Measurements from ENCODE around the gene HYAL3. TPM values are rescaled to one million over a fixed set of nuclear protein-coding genes. Genes with fewer than 3 reads are reported as not detected.

HYAL3 gene
- total and polyA plus RNA-seq, 2 experiments from 2014 or later: 7.6 to 9.6 TPM

DNA sequence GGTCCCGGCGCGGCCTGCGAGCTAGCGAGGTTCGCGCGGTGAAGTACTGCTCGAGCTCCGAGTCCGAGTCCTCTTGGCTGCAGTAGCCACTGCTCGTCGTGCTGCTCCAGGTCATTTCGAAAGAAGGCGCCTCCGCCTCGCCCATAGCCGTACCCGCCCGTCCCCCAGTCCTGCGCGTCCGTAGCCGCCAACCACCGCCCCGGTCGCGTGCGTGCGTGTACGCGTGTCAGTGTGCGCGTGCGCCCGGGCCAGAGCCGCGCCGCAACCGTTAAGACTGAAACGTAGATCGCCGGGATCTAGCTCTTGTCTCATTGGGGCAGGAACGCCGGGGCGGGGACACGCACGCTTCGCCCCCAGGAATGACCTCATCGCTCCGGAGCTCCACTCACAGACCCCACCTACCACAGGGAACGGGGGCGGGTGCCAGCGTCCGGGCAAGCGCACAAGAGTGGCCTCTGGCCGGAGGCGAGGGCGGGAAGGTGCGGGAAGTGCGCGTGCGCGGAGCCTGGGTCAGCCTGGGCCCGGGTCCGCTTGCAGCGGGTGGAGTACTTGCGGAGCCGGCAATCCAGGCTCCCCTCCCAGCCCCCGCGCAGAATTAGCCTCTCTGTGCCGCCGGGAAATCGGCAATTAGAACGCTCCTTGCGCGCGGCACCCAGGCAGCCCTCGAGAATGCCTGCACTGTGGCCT, 38.1 kb upstream of the HYAL3 start:
- no peaks in the 10 kb centered on the region for H3K9me3 ChIP-seq (ENCODE audit: low read depth)
- in situ Hi-C loops (cut with MboI): no loop called here
- H3K4me2 ChIP-seq (ENCODE audit: unreplicated experiment): peak overlapping the region; percentile 96
- H3K79me2 ChIP-seq (ENCODE audit: insufficient read depth): peaks cover 74% of the 10 kb centered on the region
- peaks cover 53% of the 10 kb centered on the region for H3K4me1 ChIP-seq (ENCODE audit: insufficient read depth)
- H3K9me2 ChIP-seq (ENCODE audit: insufficient read depth): no peaks in the 10 kb centered on the region
- H3F3A ChIP-seq (ENCODE audit: insufficient read depth): peaks cover 50% of the 10 kb centered on the region
- peak overlapping the region; percentile 89 for H3K4me3 ChIP-seq
- peak overlapping the region; percentile 72 for H2AFZ ChIP-seq
- no peaks in the 10 kb centered on the region for H3K27me3 ChIP-seq (replicated peaks; ENCODE audit: insufficient read depth)
- peak overlapping the region; percentile 99 for H3K9ac ChIP-seq
- 1% methylated on average over 63 to 68 of the region's 79 CpGs for WGBS, 2 experiments (ENCODE audit: low coverage in 1 of 2, low lambda C conversion rate in 2 of 2, missing lambda C conversion rate in 2 of 2)
- TF ChIP-seq EZH2 (IDR thresholded peaks at IDR 0.05; ENCODE audit: insufficient read depth, poor library complexity, severe bottlenecking) (no peak), EZH2phosphoT487 (IDR thresholded peaks at IDR 0.05; ENCODE audit: insufficient read depth, low read depth) (no peak)
- H3K27ac ChIP-seq: peak overlapping the region; percentile 96
- no peaks in the 10 kb centered on the region; the same call in 1 of the 2 replicates for H4K20me1 ChIP-seq (ENCODE audit: insufficient read depth)
- no peaks in the 10 kb centered on the region for H3K36me3 ChIP-seq (ENCODE audit: low read depth)
- DNase-seq: peak; percentile 100

DNA sequence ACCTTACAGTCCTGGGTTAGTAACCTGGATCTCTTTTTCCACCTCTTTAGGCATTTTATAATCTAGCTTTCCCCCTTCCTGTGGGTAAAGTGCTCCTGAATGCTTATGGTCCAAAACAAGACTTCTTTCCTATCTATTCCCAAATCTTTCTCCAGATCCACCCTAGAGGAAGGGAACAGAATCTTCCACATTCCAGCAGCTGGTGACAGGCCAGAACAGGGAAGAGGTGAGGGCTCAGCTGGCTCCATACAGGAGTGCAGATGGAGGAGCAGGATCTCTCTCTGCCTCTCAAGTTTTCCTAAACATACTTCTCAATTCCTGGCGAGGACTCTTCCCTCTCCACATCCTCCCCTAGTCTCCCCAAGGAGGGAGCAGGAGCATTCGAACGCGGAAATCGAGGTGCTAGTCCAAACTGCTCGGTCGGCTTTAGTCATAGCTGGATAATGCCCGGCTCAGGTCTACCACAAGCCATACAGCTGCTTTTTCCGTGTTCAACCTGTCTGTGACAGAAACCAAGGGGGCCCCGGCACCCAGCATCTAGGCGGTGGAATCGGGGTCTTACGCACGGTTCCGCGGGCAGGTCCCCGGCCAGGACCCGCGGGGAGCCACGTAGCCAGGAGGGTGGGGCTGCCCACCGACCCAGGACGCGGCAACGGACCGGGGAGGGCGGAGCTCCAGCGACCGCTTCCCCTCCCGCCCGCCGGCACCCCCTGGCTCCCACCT, 37.4 kb upstream of the HYAL3 start:
- H4K20me1 ChIP-seq (ENCODE audit: insufficient read depth): no peaks in the 10 kb centered on the region; the same call in 1 of the 2 replicates
- peaks cover 53% of the 10 kb centered on the region for H3K4me1 ChIP-seq (ENCODE audit: insufficient read depth)
- H3K27ac ChIP-seq: peak overlapping the region; percentile 96
- H3K9me2 ChIP-seq (ENCODE audit: insufficient read depth): no peaks in the 10 kb centered on the region
- H3K4me3 ChIP-seq: peak overlapping the region; percentile 89
- WGBS, 2 experiments (ENCODE audit: low coverage in 1 of 2, low lambda C conversion rate in 2 of 2, missing lambda C conversion rate in 2 of 2): 1% methylated on average over 25 to 30 of the region's 31 CpGs
- peak; percentile 76 for DNase-seq
- peaks cover 81% of the 10 kb centered on the region for H3K79me2 ChIP-seq (ENCODE audit: insufficient read depth)
- H3K36me3 ChIP-seq (ENCODE audit: low read depth): no peaks in the 10 kb centered on the region; the same call in 1 of the 2 replicates
- peak overlapping the region; percentile 96 for H3K4me2 ChIP-seq (ENCODE audit: unreplicated experiment)
- H3K9ac ChIP-seq: peak overlapping the region; percentile 99
- TF ChIP-seq EZH2 (IDR thresholded peaks at IDR 0.05; ENCODE audit: insufficient read depth, poor library complexity, severe bottlenecking) (no peak), EZH2phosphoT487 (IDR thresholded peaks at IDR 0.05; ENCODE audit: insufficient read depth, low read depth) (no peak)
- no peaks in the 10 kb centered on the region for H3K9me3 ChIP-seq (ENCODE audit: low read depth)
- H3F3A ChIP-seq (ENCODE audit: insufficient read depth): peaks cover 50% of the 10 kb centered on the region
- H2AFZ ChIP-seq: 0 out of 2 replicates have a peak overlapping the region, but pooled peaks have one; percentile 7
- in situ Hi-C loops (cut with MboI): no loop called here
- H3K27me3 ChIP-seq (replicated peaks; ENCODE audit: insufficient read depth): no peaks in the 10 kb centered on the region

- peaks cover 86% of the 10 kb centered on the region for H3K79me2 ChIP-seq (ENCODE audit: insufficient read depth)
- H3K9me2 ChIP-seq (ENCODE audit: insufficient read depth): no peaks in the 10 kb centered on the region
- no peaks in the 10 kb centered on the region for H3K9me3 ChIP-seq (ENCODE audit: low read depth)
- peak overlapping the region; percentile 96 for H3K27ac ChIP-seq
- H3K4me3 ChIP-seq: peak overlapping the region; percentile 89
- peaks cover 62% of the 10 kb centered on the region for H3F3A ChIP-seq (ENCODE audit: insufficient read depth)
- DNase-seq: no peak
- TF ChIP-seq EZH2phosphoT487 (IDR thresholded peaks at IDR 0.05; ENCODE audit: insufficient read depth, low read depth) (no peak), EZH2 (IDR thresholded peaks at IDR 0.05; ENCODE audit: insufficient read depth, poor library complexity, severe bottlenecking) (no peak)
- H3K4me2 ChIP-seq (ENCODE audit: unreplicated experiment): peak overlapping the region; percentile 96
- 33 to 44% methylated on average over 5 of the region's 5 CpGs for WGBS, 2 experiments (ENCODE audit: low coverage in 1 of 2, low lambda C conversion rate in 2 of 2, missing lambda C conversion rate in 2 of 2)
- no peak overlapping the region for H2AFZ ChIP-seq
- H3K36me3 ChIP-seq (ENCODE audit: low read depth): peaks cover 18% of the 10 kb centered on the region
- in situ Hi-C loops (cut with MboI): no loop called here
- no peaks in the 10 kb centered on the region for H3K27me3 ChIP-seq (replicated peaks; ENCODE audit: insufficient read depth)
- H3K9ac ChIP-seq: peak overlapping the region; percentile 99
- peaks cover 46% of the 10 kb centered on the region for H3K4me1 ChIP-seq (ENCODE audit: insufficient read depth)
- no peaks in the 10 kb centered on the region; the same call in 1 of the 2 replicates for H4K20me1 ChIP-seq (ENCODE audit: insufficient read depth)
These were observed 35.3 kb upstream of the HYAL3 start for GRCh38 chr3:50334339-50335075.

DNA sequence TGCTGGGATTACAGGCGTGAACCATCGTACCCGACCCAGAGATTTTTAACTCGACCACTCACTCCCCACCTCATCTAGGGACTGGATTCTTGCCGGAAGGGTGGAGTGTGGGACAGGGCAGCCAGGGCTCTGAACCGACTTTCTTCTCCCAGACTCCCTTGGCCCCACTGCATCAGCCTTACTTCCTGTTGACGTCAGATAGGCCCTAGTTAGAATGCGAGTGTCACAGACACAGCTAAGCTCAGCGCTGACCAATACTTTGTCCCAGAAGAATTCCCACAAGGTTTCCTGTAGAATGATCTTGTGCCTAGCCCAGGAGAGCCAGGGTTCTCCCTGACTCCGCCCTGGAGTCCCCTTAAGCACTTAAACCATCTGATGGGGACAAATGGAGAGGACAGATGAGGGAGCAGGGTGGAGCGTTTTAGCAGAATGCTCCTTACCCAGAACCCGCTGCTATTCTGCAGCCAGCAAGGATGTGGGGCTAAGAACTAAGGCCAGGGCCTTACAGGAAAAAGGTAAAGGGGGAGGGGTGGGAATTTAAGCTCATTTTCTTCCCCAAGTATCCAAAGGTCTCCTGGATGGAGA, 34.6 kb upstream of the HYAL3 start:
- peak overlapping the region; percentile 96 for H3K27ac ChIP-seq
- WGBS, 2 experiments (ENCODE audit: low coverage in 1 of 2, low lambda C conversion rate in 2 of 2, missing lambda C conversion rate in 2 of 2): 16 to 23% methylated on average over 12 of the region's 12 CpGs
- in situ Hi-C loops (cut with MboI): no loop called here
- H3K9ac ChIP-seq: peak overlapping the region; percentile 99
- no peaks in the 10 kb centered on the region for H3K27me3 ChIP-seq (replicated peaks; ENCODE audit: insufficient read depth)
- no peaks in the 10 kb centered on the region; the same call in 1 of the 2 replicates for H4K20me1 ChIP-seq (ENCODE audit: insufficient read depth)
- peak overlapping the region; percentile 96 for H3K4me2 ChIP-seq (ENCODE audit: unreplicated experiment)
- TF ChIP-seq EZH2 (IDR thresholded peaks at IDR 0.05; ENCODE audit: insufficient read depth, poor library complexity, severe bottlenecking) (no peak), EZH2phosphoT487 (IDR thresholded peaks at IDR 0.05; ENCODE audit: insufficient read depth, low read depth) (no peak)
- DNase-seq: peak; percentile 91
- H2AFZ ChIP-seq: no peak overlapping the region
- H3K4me1 ChIP-seq (ENCODE audit: insufficient read depth): peaks cover 44% of the 10 kb centered on the region
- H3K36me3 ChIP-seq (ENCODE audit: low read depth): peaks cover 23% of the 10 kb centered on the region
- peaks cover 79% of the 10 kb centered on the region for H3K79me2 ChIP-seq (ENCODE audit: insufficient read depth)
- peaks cover 64% of the 10 kb centered on the region for H3F3A ChIP-seq (ENCODE audit: insufficient read depth)
- no peaks in the 10 kb centered on the region for H3K9me2 ChIP-seq (ENCODE audit: insufficient read depth)
- H3K9me3 ChIP-seq (ENCODE audit: low read depth): no peaks in the 10 kb centered on the region
- H3K4me3 ChIP-seq: peak overlapping the region; percentile 89

Data from GM23248 (cell line).